Kidney (tissue), 14 donors: ENCODE data around the gene STEAP1. TPM values are rescaled to one million over a fixed set of nuclear protein-coding genes. Genes with fewer than 3 reads are reported as not detected.

Source experiments
- DNase-seq, 5 donors: peaks; one replicate each; pipeline ENCODE4 v3.0.0-alpha.2; 2013 to 2020
- FAIRE-seq: peaks from 2 replicates; lab custom pipeline; 2012; peaks lifted over from hg19 to GRCh38; lab: Jason Lieb, UNC
- H3K27ac ChIP-seq, 2 donors: one replicate each; pipeline ENCODE4 v1.7.0; 2013; ENCODE audit warnings: low read depth in 2 of 2, low read length in 2 of 2, inconsistent platforms in 1 of 2
- H3K27me3 ChIP-seq: one replicate; pipeline ENCODE4 v1.7.1; 2013; ENCODE audit warnings: low read length, inconsistent platforms; ENCODE audit not compliant: control insufficient read depth, insufficient read depth
- H3K36me3 ChIP-seq, 3 donors: one replicate each; pipeline versions ENCODE4 v1.7.0 to v1.7.1; 2013; ENCODE audit warnings: low read length in 3 of 3, control low read depth in 1 of 3, inconsistent platforms in 1 of 3; ENCODE audit not compliant: insufficient read depth in 3 of 3, control insufficient read depth in 2 of 3
- H3K4me1 ChIP-seq, 3 donors: one replicate each; pipeline versions ENCODE4 v1.7.0 to v1.7.1; 2013; ENCODE audit warnings: low read length in 3 of 3, inconsistent platforms in 1 of 3, low read depth in 1 of 3; ENCODE audit not compliant: control insufficient read depth in 2 of 3, insufficient read depth in 2 of 3
- H3K4me3 ChIP-seq, 3 donors: one replicate each; pipeline versions ENCODE4 v1.7.0 to v1.8.1; 2013; ENCODE audit warnings: low read length in 3 of 3, control low read depth in 1 of 3, inconsistent platforms in 1 of 3
- H3K9ac ChIP-seq, 3 donors: one replicate each; pipeline versions ENCODE4 v1.7.0 to v1.7.1; 2013; ENCODE audit warnings: low read length in 3 of 3, control low read depth in 1 of 3, inconsistent platforms in 1 of 3
- H3K9me3 ChIP-seq, 3 donors: one replicate each; pipeline versions ENCODE4 v1.7.0 to v1.7.1; 2013; ENCODE audit warnings: low read length in 3 of 3, control low read depth in 1 of 3, inconsistent platforms in 1 of 3; ENCODE audit not compliant: control insufficient read depth in 2 of 3, insufficient read depth in 1 of 3
- intact Hi-C: fragments of 100-400 bp; cut with DNase I; formaldehyde crosslinking; loops from one replicate; pipeline ENCODE4 v1.11.1; 2022
- polyA plus RNA-seq: library from polyadenylated mRNA; stranded (reverse); fragments of 350-450 nt; fragmentation: Illumina TruSeq; extraction: RNeasy Lipid Tissue Mini Kit (QIAGEN cat#74804); gene quantifications from one replicate; pipeline ENCODE4 v1.2.3, GENCODE V29; 2014; ENCODE audit warnings: low read depth, low replicate concordance; ENCODE audit not compliant: insufficient read depth
- total RNA-seq: library from RNA; stranded (reverse); fragmentation: NEBNext Ultra II Directional; extraction: Animal tissue kit (Norgen Biotek cat#: 25700); gene quantifications from one replicate; pipeline ENCODE4 v1.2.1, GENCODE V29; 2021
- TF ChIP-seq, protein P1 (sequence below): IDR thresholded peaks from 3 replicates; pipeline ENCODE4 v1.5.1; 2012; ENCODE audit warnings: mild to moderate bottlenecking, moderate library complexity, borderline replicate concordance; ENCODE audit not compliant: insufficient read depth; ENCODE audit errors: extremely low read depth
- donor health status: control.
- donor health status: control.
- donor health status: control.
- donor health status: control.
- donor health status: control.
- donor health status: DM: yes; HTN: yes; CAD: no.
- donor health status: Normal renal cell carcinoma (clear cell type).

STEAP1 gene
- total and polyA plus RNA-seq, 2 donors from 2014 or later, result 4.4 to 6.3 TPM

DNA sequence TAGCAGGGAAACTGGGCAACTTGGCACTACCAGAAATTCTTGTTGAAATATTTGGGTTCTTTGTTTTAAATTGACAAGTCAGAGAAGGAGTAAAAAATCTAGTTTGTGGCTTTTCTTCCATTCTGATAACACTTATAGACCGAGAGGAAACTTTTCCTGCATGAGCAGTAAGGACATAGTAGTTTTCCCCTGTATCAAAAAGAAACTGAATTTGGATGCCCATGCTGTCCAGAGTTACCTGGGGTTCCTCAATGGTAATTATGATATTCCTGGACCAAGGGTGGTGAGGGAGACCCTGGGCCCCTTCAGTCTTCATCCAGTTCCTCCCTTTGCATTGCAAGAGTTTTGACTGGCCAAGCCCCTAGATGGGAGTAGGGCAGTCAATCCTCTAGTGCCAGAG is 37.4 kb downstream of the STEAP1 start:
- DNase-seq (no peak), FAIRE-seq (no peak)
- H3K9me3 ChIP-seq, result no peaks in the 10 kb centered on the region
- H3K4me1 ChIP-seq, result no peaks in the 10 kb centered on the region
- H3K4me3 ChIP-seq, result no peak overlapping the region
- TF ChIP-seq, protein P1, sequence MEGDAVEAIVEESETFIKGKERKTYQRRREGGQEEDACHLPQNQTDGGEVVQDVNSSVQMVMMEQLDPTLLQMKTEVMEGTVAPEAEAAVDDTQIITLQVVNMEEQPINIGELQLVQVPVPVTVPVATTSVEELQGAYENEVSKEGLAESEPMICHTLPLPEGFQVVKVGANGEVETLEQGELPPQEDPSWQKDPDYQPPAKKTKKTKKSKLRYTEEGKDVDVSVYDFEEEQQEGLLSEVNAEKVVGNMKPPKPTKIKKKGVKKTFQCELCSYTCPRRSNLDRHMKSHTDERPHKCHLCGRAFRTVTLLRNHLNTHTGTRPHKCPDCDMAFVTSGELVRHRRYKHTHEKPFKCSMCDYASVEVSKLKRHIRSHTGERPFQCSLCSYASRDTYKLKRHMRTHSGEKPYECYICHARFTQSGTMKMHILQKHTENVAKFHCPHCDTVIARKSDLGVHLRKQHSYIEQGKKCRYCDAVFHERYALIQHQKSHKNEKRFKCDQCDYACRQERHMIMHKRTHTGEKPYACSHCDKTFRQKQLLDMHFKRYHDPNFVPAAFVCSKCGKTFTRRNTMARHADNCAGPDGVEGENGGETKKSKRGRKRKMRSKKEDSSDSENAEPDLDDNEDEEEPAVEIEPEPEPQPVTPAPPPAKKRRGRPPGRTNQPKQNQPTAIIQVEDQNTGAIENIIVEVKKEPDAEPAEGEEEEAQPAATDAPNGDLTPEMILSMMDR, result no peak
- intact Hi-C loops, result no loop called here
- no peak overlapping the region for H3K27ac ChIP-seq
- H3K36me3 ChIP-seq, result no peaks in the 10 kb centered on the region
- H3K27me3 ChIP-seq, result no peaks in the 10 kb centered on the region
- no peak overlapping the region for H3K9ac ChIP-seq

DNA sequence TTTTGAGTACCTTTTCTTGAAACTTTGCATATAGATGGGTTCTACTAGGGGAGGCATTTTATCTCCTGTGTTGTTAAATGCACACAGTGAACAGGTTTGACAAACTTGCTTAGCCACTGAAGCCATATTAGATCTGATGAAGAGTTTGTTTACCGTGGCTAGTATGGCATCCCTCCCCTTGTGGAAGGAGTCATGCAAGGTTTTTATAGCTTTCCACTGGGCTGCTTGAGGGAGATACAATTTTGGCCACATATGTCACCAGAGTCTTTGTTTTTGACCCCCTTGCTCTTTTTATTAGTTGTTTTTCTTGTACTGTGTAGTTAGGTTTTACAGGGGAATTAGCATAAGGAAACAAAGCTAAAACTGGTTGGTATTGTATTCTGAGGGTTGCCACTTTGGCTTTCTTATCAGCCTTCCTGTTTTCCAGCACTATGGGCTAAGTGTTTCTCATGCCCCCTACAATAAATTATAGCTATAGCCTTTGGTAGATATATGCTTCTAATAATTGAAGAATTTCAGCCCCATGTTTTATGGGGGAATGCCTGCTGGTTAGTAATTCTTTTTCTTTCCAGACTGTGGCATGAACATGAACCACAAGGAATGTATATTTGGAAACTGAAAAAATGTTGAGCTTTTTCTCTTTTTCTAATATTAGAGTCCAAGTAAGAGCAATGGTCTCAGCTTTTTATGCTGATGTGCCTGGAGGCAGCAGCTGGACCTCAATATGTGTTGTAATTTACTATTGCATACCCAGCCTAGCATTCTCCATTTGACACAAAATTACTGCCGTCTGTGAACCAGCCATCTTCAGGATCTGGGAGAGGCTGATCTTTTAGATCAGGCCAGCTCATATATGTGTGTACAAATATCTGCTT is 38.8 kb downstream of the STEAP1 start:
- FAIRE-seq (no peak), DNase-seq (no peak)
- no peaks in the 10 kb centered on the region for H3K9me3 ChIP-seq
- H3K27ac ChIP-seq, result no peak overlapping the region
- intact Hi-C loops, result no loop called here
- H3K4me1 ChIP-seq, result no peaks in the 10 kb centered on the region
- no peaks in the 10 kb centered on the region for H3K36me3 ChIP-seq
- H3K27me3 ChIP-seq, result no peaks in the 10 kb centered on the region
- H3K9ac ChIP-seq, result no peak overlapping the region
- H3K4me3 ChIP-seq, result no peak overlapping the region
- TF ChIP-seq, protein P1, result no peak

DNA sequence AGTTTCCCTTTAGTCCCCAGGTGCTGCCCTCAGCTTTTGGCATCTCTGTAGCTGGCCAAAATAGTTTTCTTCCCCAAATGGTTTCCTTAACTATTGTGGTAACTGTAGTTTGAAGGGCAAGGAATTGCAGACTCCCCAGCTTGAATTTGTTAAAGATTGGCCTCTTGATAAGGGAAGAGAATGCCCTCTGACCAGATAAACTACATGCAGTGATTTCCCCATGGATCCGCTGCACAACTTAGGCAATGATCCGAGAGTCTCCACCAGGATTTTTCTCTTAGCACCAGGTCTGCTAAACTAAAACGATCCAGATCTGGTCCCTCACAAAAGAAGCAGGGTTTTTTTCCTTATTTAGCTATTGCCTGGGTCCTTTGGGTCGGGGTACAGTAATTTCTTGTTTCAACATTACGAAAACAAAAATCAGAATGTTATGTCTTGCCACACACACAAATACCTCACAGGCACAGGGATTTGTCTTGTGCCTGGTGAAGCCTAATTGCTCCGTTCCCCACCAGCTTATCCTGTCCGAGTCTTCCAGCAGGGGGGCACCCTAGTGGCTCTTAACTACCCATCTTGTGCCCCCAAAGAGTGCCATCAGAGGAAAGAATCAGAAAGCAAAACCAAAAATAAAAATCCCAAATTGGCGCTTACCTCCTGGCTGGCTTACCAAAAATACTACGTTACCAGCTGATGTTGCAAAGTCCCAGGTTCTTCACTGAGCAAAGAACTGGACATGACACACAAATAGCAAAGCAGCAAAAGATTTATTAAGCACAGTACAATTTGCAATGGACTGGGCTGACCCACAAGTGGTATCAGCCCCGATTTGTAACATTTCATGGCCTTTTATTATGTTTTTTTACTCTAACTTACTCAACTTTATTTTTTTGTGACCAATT is 40.9 kb downstream of the STEAP1 start:
- no peak for DNase-seq
- Histone ChIP-seq H3K4me1 (no peaks in the 10 kb centered on the region), H3K27ac (no peak overlapping the region), H3K36me3 (no peaks in the 10 kb centered on the region), H3K9me3 (no peaks in the 10 kb centered on the region), H3K27me3 (no peaks in the 10 kb centered on the region), H3K4me3 (no peak overlapping the region), H3K9ac (no peak overlapping the region)
- TF ChIP-seq, protein P1, result no peak
- intact Hi-C loops, result no loop called here
- no peak for FAIRE-seq
